ENCODE data around the gene GRAMD1B.

GRAMD1B gene

DNA sequence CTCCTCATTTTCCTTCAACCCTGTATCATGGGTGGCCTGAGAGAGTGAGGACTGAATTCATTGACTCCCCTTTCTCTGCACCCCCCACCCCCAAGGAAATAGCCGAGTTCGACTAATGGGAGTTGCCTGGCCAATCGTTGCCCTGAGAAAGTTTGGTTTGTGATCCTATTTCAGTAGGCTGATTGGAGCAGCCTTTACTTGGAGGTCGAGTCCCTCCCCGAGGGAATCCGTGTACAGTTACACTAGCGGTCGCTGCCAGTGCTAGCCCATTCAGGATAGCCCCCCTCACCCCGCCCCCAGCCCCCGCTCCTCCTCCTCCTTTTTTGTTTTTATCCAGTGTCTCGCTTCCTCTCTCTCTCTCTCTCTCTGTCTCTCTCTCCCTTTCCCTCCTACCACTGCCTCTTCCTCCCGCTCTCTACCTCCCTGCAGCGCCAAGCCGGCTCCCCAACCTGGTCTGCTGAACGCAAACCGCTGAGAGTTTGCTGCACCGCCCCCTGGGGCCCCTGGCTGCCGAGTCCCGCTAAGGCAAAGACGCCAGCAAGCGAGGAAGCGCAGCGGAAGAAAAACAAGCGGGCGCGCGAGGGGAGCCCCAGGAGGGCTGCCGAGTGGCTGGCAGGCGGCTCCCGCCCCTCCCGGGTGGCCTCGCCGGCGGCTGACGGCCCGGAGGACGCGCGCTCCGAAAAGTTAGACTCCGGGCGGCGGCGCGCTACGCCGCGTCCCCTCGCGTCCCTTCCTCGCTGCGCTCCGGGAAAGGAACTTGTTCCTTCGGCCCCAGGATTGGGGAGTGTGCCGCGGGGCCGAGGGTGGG is at the start of gene GRAMD1B:
TSS of gene GRAMD1B (plus strand) at position 357 of the 808 bp plus-strand sequence. CDS start 524 bp downstream, outside the sequence.
- no peak for DNase-seq

GRCh38 chr11:123381149-123381548 is 48.9 kb upstream of the GRAMD1B start:
- DNase-seq: no peak
- TF ChIP-seq POLR2A (IDR thresholded peaks at IDR 0.05; ENCODE audit: low read length) (no peak), GATA1 (IDR thresholded peaks at IDR 0.05; ENCODE audit: low read depth, low read length) (no peak)

More for the DNA sequence above, at the start of gene GRAMD1B:
- no peak for TF ChIP-seq GATA1 (IDR thresholded peaks at IDR 0.05; ENCODE audit: low read depth, low read length)
- TF ChIP-seq POLR2A (IDR thresholded peaks at IDR 0.05; ENCODE audit: low read length): no peak

DNA sequence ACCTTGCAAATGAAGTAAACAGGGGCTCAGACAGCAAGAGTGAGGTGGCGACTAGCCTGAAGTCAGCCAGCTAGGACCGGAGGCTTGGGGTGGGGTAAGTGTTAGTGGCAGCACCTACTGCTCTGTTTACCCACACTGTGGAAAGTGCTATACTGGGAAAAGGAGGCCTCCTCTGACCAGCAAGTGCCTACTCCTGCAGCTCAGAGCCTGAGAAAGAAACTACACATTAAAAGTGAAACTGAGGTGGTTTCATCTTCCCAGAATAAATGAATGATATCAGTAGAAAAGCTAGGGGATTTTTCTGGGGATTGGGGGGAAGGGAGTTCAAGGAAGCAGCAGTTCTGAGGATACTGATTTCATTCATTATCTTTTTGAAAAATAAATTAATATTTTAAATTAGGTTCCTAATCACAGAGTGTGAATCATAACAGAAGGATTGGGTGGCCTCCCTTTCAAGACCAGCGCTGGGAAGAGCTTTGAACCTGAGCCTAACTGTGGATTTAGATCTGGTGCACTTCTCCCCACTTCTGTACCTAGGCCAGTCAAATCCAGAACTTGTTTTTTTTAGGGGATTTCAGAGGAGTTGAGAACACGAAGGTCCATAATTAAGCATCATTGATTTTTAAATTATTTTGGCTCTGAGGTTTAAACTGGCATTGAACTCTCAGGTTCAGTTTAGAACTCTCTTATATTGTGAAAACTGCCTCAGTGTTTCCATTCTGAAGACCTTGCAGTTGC is 48.1 kb upstream of the GRAMD1B start:
- no peak for DNase-seq
- TF ChIP-seq POLR2A (IDR thresholded peaks at IDR 0.05; ENCODE audit: low read length) (no peak), GATA1 (IDR thresholded peaks at IDR 0.05; ENCODE audit: low read depth, low read length) (no peak)

DNA sequence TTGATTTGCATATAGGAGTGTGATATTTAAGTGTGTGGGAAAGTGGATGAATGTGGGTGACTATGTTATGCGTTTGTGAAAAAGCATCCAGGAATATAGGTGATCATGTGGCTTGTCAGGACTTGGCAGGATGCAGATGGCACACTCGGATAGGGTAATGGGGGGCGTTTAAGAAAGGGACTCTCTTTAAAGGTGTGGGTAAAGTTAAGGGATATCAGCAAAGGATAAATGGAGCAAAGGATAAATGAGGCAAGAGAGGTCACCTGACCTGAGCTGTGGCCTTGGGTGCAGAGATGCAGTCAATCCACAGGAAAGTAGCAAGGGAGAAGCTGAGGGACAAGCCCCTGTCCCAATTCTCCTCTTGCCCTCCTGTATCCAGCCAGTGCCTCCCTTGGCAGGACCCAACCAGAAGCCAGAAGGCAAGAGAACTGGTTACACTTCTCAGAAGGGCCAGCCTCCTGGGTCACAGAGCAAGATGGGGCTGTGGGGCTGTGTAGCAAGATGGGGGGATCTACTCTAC is 47.5 kb upstream of the GRAMD1B start:
- DNase-seq: no peak
- TF ChIP-seq GATA1 (IDR thresholded peaks at IDR 0.05; ENCODE audit: low read depth, low read length): no peak
- TF ChIP-seq POLR2A (IDR thresholded peaks at IDR 0.05; ENCODE audit: low read length): no peak

GRCh38 chr11:123384116-123384515 is 46.0 kb upstream of the GRAMD1B start:
- no peak for TF ChIP-seq POLR2A (IDR thresholded peaks at IDR 0.05; ENCODE audit: low read length)
- no peak for TF ChIP-seq GATA1 (IDR thresholded peaks at IDR 0.05; ENCODE audit: low read depth, low read length)

GRCh38 chr11:123386796-123387510 is 43.1 kb upstream of the GRAMD1B start:
- TF ChIP-seq POLR2A (IDR thresholded peaks at IDR 0.05; ENCODE audit: low read length) (no peak), GATA1 (IDR thresholded peaks at IDR 0.05; ENCODE audit: low read depth, low read length) (no peak)
- no peak for DNase-seq

More at GRCh38 chr11:123384116-123384515, 46.0 kb upstream of the GRAMD1B start:
- DNase-seq: no peak

- no peak for DNase-seq
- TF ChIP-seq POLR2A (IDR thresholded peaks at IDR 0.05; ENCODE audit: low read length) (no peak), GATA1 (IDR thresholded peaks at IDR 0.05; ENCODE audit: low read depth, low read length) (no peak)
Measured at GRCh38 chr11:123388640-123389039, 41.4 kb upstream of the GRAMD1B start.

- TF ChIP-seq GATA1 (IDR thresholded peaks at IDR 0.05; ENCODE audit: low read depth, low read length) (no peak), POLR2A (IDR thresholded peaks at IDR 0.05; ENCODE audit: low read length) (no peak)
- DNase-seq: no peak
Measured at GRCh38 chr11:123390146-123390545, 39.9 kb upstream of the GRAMD1B start.

DNA sequence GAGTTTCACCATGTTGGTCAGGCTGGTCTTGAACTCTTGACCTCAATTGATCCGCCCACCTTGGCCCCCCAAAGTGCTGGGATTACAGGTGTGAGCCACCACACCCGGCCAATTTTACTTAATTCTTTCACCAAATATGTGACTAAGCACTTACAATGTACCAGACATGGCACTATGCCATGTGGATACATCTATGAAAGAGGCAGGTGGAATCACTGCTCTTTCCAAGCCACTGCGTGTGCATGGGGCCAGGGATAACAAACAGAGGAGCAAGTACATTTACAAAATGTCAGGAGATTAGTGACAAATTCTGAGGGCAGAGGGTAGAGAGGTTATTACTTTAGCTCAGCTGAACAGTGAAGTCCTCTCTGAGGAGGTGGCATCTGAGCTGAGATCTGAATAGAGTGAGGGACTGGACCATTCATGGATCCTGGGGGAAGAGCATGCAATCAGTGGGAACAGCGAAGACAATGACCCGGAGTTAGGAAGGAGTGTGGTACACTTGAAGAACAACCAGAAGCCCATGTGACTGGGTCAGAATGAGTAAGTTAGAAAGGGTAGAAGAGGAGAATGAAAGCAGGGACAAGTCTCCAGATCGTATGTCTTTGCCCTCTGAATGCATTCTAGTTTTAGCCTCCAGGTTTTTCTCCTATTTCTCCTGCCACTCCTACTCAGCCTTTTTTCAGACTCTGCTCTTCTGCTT is 38.3 kb upstream of the GRAMD1B start:
- no peak for DNase-seq
- no peak for TF ChIP-seq POLR2A (IDR thresholded peaks at IDR 0.05; ENCODE audit: low read length)
- no peak for TF ChIP-seq GATA1 (IDR thresholded peaks at IDR 0.05; ENCODE audit: low read depth, low read length)

- DNase-seq: no peak
- TF ChIP-seq GATA1 (IDR thresholded peaks at IDR 0.05; ENCODE audit: low read depth, low read length) (no peak), POLR2A (IDR thresholded peaks at IDR 0.05; ENCODE audit: low read length) (no peak)
Measured at GRCh38 chr11:123392431-123392830, 37.6 kb upstream of the GRAMD1B start.

DNA sequence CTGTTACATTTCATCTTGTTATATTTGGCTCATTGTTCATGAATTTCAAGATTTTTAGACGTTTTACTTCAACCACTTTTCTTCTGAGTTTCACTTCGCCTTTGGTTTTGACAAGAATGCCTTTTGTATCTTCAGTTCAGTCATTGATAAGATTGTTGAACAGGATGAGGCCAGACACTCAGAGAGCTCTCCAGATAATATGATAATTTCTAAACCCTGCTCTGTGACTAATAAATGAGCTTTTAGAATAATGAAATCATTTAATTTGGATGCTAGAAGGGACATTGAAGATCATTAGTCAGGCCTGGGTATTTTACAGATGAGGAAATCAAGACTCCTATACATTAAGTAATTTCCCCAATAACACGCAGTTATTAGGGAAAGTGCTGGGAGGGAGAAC is 37.2 kb upstream of the GRAMD1B start:
- TF ChIP-seq POLR2A (IDR thresholded peaks at IDR 0.05; ENCODE audit: low read length) (no peak), GATA1 (IDR thresholded peaks at IDR 0.05; ENCODE audit: low read depth, low read length) (no peak)
- DNase-seq: no peak

GRCh38 chr11:123393312-123393927 is 36.6 kb upstream of the GRAMD1B start:
- TF ChIP-seq GATA1 (IDR thresholded peaks at IDR 0.05; ENCODE audit: low read depth, low read length) (no peak), POLR2A (IDR thresholded peaks at IDR 0.05; ENCODE audit: low read length) (no peak)
- no peak for DNase-seq

GRCh38 chr11:123404676-123405075 is 25.4 kb upstream of the GRAMD1B start:
- no peak for DNase-seq
- TF ChIP-seq POLR2A (IDR thresholded peaks at IDR 0.05; ENCODE audit: low read length): no peak
- no peak for TF ChIP-seq GATA1 (IDR thresholded peaks at IDR 0.05; ENCODE audit: low read depth, low read length)

All from erythroblast (primary cell).